Measurements from ENCODE around the gene LYL1. TPM values are rescaled to one million over a fixed set of nuclear protein-coding genes. Genes with fewer than 3 reads are reported as not detected.

Gene LYL1
- total and polyA plus RNA-seq, 9 of the 15 experiments (the other 6 are each of a cell fraction or from before 2014, with no cell fraction given) = 1.3 to 266 (median 34.0) TPM

- TF ChIP-seq ZNF124 (CRISPR knock-in tag; IDR thresholded peaks at IDR 0.05) = no peak
- TF ChIP-seq RFX5 (IDR thresholded peaks at IDR 0.05; ENCODE audit: low read depth, low read length) = no peak
- no peak for TF ChIP-seq ARHGAP35 (IDR thresholded peaks at IDR 0.05; ENCODE audit: partially characterized antibody)
- no peak for TF ChIP-seq ZBTB7A (IDR thresholded peaks at IDR 0.05; ENCODE audit: borderline replicate concordance, control insufficient read depth, low read depth, low read length)
- TF ChIP-seq JUND (IDR thresholded peaks at IDR 0.05; ENCODE audit: borderline replicate concordance, low read depth, low read length) = peak; percentile 48; the same call in 1 of the 2 replicates
- TF ChIP-seq JUND (tag; IDR thresholded peaks at IDR 0.05; ENCODE audit: borderline replicate concordance, low read depth, low read length) = peak; percentile 72; the same call in 2 of the 3 replicates
- TF ChIP-seq ATF7 (IDR thresholded peaks at IDR 0.05) = peak; percentile 83
- peak; percentile 76 for TF ChIP-seq POLR2G (IDR thresholded peaks at IDR 0.05; ENCODE audit: low read depth, low read length)
- TF ChIP-seq GABPA (tag; conservative IDR thresholded peaks at IDR 0.05; ENCODE audit: low read depth) = peak; percentile 49
- no peak for TF ChIP-seq SRF (CRISPR knock-in tag; IDR thresholded peaks at IDR 0.05)
- peak; percentile 41; the same call in 1 of the 2 replicates for TF ChIP-seq BACH1 (tag; IDR thresholded peaks at IDR 0.05)
- no peak for TF ChIP-seq NONO (IDR thresholded peaks at IDR 0.05; ENCODE audit: low read depth in 2 of 2, low read length in 1 of 2)
- 0 out of 2 replicates have a peak, but pooled peaks have one; percentile 29 for TF ChIP-seq GTF2E2 (tag; IDR thresholded peaks at IDR 0.05)
- no peak for TF ChIP-seq HDAC6 (IDR thresholded peaks at IDR 0.05; ENCODE audit: low read depth, low read length)
- no peak for TF ChIP-seq ZNF79 (CRISPR knock-in tag; IDR thresholded peaks at IDR 0.05; ENCODE audit: low read depth)
- TF ChIP-seq HMG20B (CRISPR knock-in tag; IDR thresholded peaks at IDR 0.05) = no peak
- TF ChIP-seq PCBP1 (IDR thresholded peaks at IDR 0.05; ENCODE audit: low read depth, low read length, poor library complexity, severe bottlenecking) = no peak
- peak; percentile 19 to 54; a peak in 2 of 4 replicates for TF ChIP-seq MLLT1 (IDR thresholded peaks at IDR 0.05)
- peak; percentile 93 for TF ChIP-seq NEUROD1 (IDR thresholded peaks at IDR 0.05; ENCODE audit: borderline replicate concordance, low read depth, low read length, partially characterized antibody)
- TF ChIP-seq MAFK (IDR thresholded peaks at IDR 0.05; ENCODE audit: low read length) = peak; percentile 80
- no peak for TF ChIP-seq EWSR1 (IDR thresholded peaks at IDR 0.05; ENCODE audit: borderline replicate concordance, low read depth, partially characterized antibody)
- peak; percentile 63 for TF ChIP-seq VEZF1 (CRISPR knock-in tag; IDR thresholded peaks at IDR 0.05)
- TF ChIP-seq TRIM24 (IDR thresholded peaks at IDR 0.05) = peak in 1 of 2 experiments; percentile 46; a peak in 1 of 4 replicates
- peak; percentile 73; the same call in 1 of the 2 replicates for TF ChIP-seq CC2D1A (IDR thresholded peaks at IDR 0.05)
- TF ChIP-seq ZSCAN29 (IDR thresholded peaks at IDR 0.05) = peak; percentile 39; the same call in 1 of the 2 replicates
- peak; percentile 65; the same call in 1 of the 2 replicates for TF ChIP-seq HLTF (IDR thresholded peaks at IDR 0.05)
- TF ChIP-seq IFI16 (CRISPR knock-in tag; IDR thresholded peaks at IDR 0.05) = no peak
These were observed 13.9 kb upstream of the LYL1 start, which contains the start of gene TRMT1 (continued) for GRCh38 chr19:13116282-13117175.

All from K562 (cell line).